H1 (cell line): ENCODE data around the gene NAA20. TPM values are rescaled to one million over a fixed set of nuclear protein-coding genes. Genes with fewer than 3 reads are reported as not detected.

Experiments
- CTCF ChIA-PET: fragments of 300-600 bp; sonication (Branson Sonifier 250); formaldehyde crosslinking; loops from one replicate; lab custom pipeline; 2021; ENCODE audit not compliant: partially characterized antibody; lab: Charles Lee
- POLR2A ChIA-PET: fragments of 300-600 bp; sonication (Branson Sonifier 250); formaldehyde crosslinking; loops from one replicate; lab custom pipeline; 2021; ENCODE audit warnings: inconsistent platforms; ENCODE audit not compliant: partially characterized antibody; lab: Charles Lee
- DNase-seq, 2 experiments: peaks; one replicate each; pipeline versions ENCODE4 v3.0.0 to v3.0.0-alpha.2; 2010 to 2022; ENCODE audit warnings: low spot score in 2 of 2, low read depth in 1 of 2, mixed read lengths in 1 of 2
- FAIRE-seq: peaks from 2 replicates; lab custom pipeline; 2011; peaks lifted over from hg19 to GRCh38; lab: Jason Lieb, UNC
- H2AFZ ChIP-seq: 2 replicates; pipeline ENCODE4 v1.8.1; 2012; ENCODE audit warnings: low read length, inconsistent platforms
- H2AK5ac ChIP-seq: 2 replicates; pipeline ENCODE4 v1.6.1; 2013; ENCODE audit warnings: low read depth, low read length
- H2BK120ac ChIP-seq: replicated peaks from 2 replicates; pipeline ENCODE3; 2013; ENCODE audit warnings: low read depth, low read length, inconsistent platforms
- H2BK12ac ChIP-seq: 2 replicates; pipeline ENCODE4 v1.6.1; 2013; ENCODE audit warnings: low read depth, low read length
- H2BK15ac ChIP-seq: 2 replicates; pipeline ENCODE4 v1.6.1; 2013; ENCODE audit warnings: low read length
- H2BK20ac ChIP-seq: 2 replicates; pipeline ENCODE4 v1.6.1; 2013; ENCODE audit warnings: low read length
- H2BK5ac ChIP-seq: 2 replicates; pipeline ENCODE4 v1.6.1; 2013; ENCODE audit warnings: low read depth, low read length
- H3K14ac ChIP-seq: 2 replicates; pipeline ENCODE4 v1.6.1; 2013; ENCODE audit warnings: inconsistent platforms; ENCODE audit not compliant: insufficient read length
- H3K18ac ChIP-seq: 2 replicates; pipeline ENCODE4 v1.6.1; 2013; ENCODE audit warnings: low read length; ENCODE audit errors: extremely low read depth
- H3K23ac ChIP-seq: 2 replicates; pipeline ENCODE4 v1.6.1; 2013; ENCODE audit warnings: inconsistent platforms; ENCODE audit not compliant: insufficient read length
- H3K23me2 ChIP-seq: 2 replicates; pipeline ENCODE4 v1.6.1; 2013; ENCODE audit warnings: low read depth, low read length
- H3K27ac ChIP-seq: 2 replicates; pipeline ENCODE4 v1.6.1; 2011; ENCODE audit warnings: low read depth, low read length, inconsistent platforms
- H3K27me3 ChIP-seq, 4 experiments: replicated peaks in 1 of 4; 1 replicate in 1 of 4; 2 replicates in 3 of 4; pipeline versions ENCODE4 v1.6.1 to v1.8.1; 2011 to 2013; ENCODE audit warnings: low read length in 3 of 4, mild to moderate bottlenecking in 3 of 4, inconsistent platforms in 2 of 4, mixed read lengths in 2 of 4, moderate library complexity in 1 of 4; ENCODE audit not compliant: control insufficient read depth in 3 of 4, insufficient read depth in 3 of 4; ENCODE audit errors: extremely low read depth in 1 of 4
- H3K36me3 ChIP-seq, 4 experiments: 2 replicates each; pipeline versions ENCODE4 v1.6.1 to v1.8.1; 2011 to 2013; ENCODE audit warnings: mild to moderate bottlenecking in 4 of 4, low read length in 3 of 4, moderate library complexity in 2 of 4, control low read depth in 1 of 4, inconsistent platforms in 1 of 4; ENCODE audit not compliant: insufficient read depth in 4 of 4, control insufficient read depth in 2 of 4
- H3K4ac ChIP-seq: replicated peaks from 2 replicates; pipeline ENCODE3; 2013; ENCODE audit warnings: low read length, low read depth, mixed read lengths, inconsistent platforms; ENCODE audit not compliant: insufficient read length
- H3K4me1 ChIP-seq, 4 experiments: replicated peaks in 1 of 4; 1 replicate in 1 of 4; 2 replicates in 3 of 4; pipeline versions ENCODE4 v1.6.1 to v1.8.1; 2011 to 2013; ENCODE audit warnings: low read length in 3 of 4, inconsistent platforms in 2 of 4, mixed read lengths in 1 of 4; ENCODE audit not compliant: insufficient read depth in 4 of 4, control insufficient read depth in 3 of 4
- H3K4me2 ChIP-seq, 2 experiments: 2 replicates each; pipeline versions ENCODE4 v1.6.1 to v1.8.1; 2011 to 2013; ENCODE audit warnings: low read depth in 2 of 2, low read length in 2 of 2, control low read depth in 1 of 2, inconsistent platforms in 1 of 2, mild to moderate bottlenecking in 1 of 2; ENCODE audit not compliant: insufficient read depth in 1 of 2
- H3K4me3 ChIP-seq, 4 experiments: fragments of 200-600, 300-600 bp in 1 of 4; sonication (generic), shearing (Covaris generic), sonication (Bioruptor Twin) in 1 of 4; 2 replicates each; pipeline versions ENCODE4 v1.5.1 to v1.8.1; 2011 to 2016; ENCODE audit warnings: low read length in 4 of 4, low read depth in 3 of 4, control low read depth in 2 of 4, inconsistent platforms in 2 of 4, mild to moderate bottlenecking in 2 of 4, mixed read lengths in 1 of 4, moderate library complexity in 1 of 4; ENCODE audit not compliant: insufficient read depth in 2 of 4; ENCODE audit errors: extremely low read depth in 1 of 4
- H3K56ac ChIP-seq: replicated peaks from 2 replicates; pipeline ENCODE3; 2013; ENCODE audit warnings: low read depth, mild to moderate bottlenecking, mixed read lengths, low read length, inconsistent platforms; ENCODE audit not compliant: insufficient read length
- H3K79me1 ChIP-seq: 2 replicates; pipeline ENCODE4 v1.6.1; 2013; ENCODE audit warnings: low read depth, low read length, control low read depth
- H3K79me2 ChIP-seq, 2 experiments: 2 replicates each; pipeline versions ENCODE4 v1.6.1 to v1.8.1; 2012 to 2013; ENCODE audit warnings: low read length in 2 of 2, mild to moderate bottlenecking in 2 of 2, inconsistent platforms in 1 of 2; ENCODE audit not compliant: insufficient read depth in 2 of 2, control insufficient read depth in 1 of 2
- H3K9ac ChIP-seq, 4 experiments: replicated peaks in 1 of 4; 1 replicate in 1 of 4; 2 replicates in 3 of 4; pipeline versions ENCODE4 v1.6.1 to v1.8.1; 2011 to 2013; ENCODE audit warnings: low read depth in 3 of 4, low read length in 3 of 4, control low read depth in 2 of 4, mild to moderate bottlenecking in 2 of 4, moderate library complexity in 2 of 4, inconsistent platforms in 1 of 4; ENCODE audit errors: extremely low read depth in 1 of 4
- H3K9me3 ChIP-seq, 2 experiments: 2 replicates each; pipeline versions ENCODE4 v1.6.1 to v1.8.1; 2012 to 2013; ENCODE audit warnings: mild to moderate bottlenecking in 2 of 2, moderate library complexity in 2 of 2, control low read depth in 1 of 2, inconsistent platforms in 1 of 2, low read depth in 1 of 2, low read length in 1 of 2, mixed read lengths in 1 of 2; ENCODE audit not compliant: insufficient read depth in 2 of 2
- H4K20me1 ChIP-seq, 2 experiments: replicated peaks in 1 of 2; 2 replicates each; pipeline versions ENCODE3 to v1.8.1; 2011 to 2013; ENCODE audit warnings: inconsistent platforms in 2 of 2, low read length in 2 of 2, mild to moderate bottlenecking in 1 of 2; ENCODE audit not compliant: insufficient read depth in 2 of 2, control insufficient read depth in 1 of 2
- H4K5ac ChIP-seq: 2 replicates; pipeline ENCODE4 v1.6.1; 2013; ENCODE audit warnings: low read length, low read depth, mixed read lengths, inconsistent platforms; ENCODE audit not compliant: insufficient read length
- H4K8ac ChIP-seq: 2 replicates; pipeline ENCODE4 v1.8.0; 2013; ENCODE audit warnings: mild to moderate bottlenecking, moderate library complexity, low read length, inconsistent platforms; ENCODE audit not compliant: insufficient read depth; ENCODE audit errors: extremely low read depth
- H4K91ac ChIP-seq: replicated peaks from 2 replicates; pipeline ENCODE3; 2013; ENCODE audit warnings: low read length, mixed read lengths, inconsistent platforms; ENCODE audit not compliant: insufficient read length
- CTCF ChIP-seq, 3 experiments: IDR thresholded peaks; 1 replicate in 2 of 3; 2 replicates in 1 of 3; pipeline versions ENCODE4 v1.5.1 to v1.6.1; 2011; ENCODE audit warnings: low read length in 3 of 3, mild to moderate bottlenecking in 3 of 3, inconsistent platforms in 2 of 3, low read depth in 1 of 3, moderate library complexity in 1 of 3; ENCODE audit not compliant: insufficient read depth in 1 of 3; ENCODE audit errors: control extremely low read depth in 1 of 3
- GABPA ChIP-seq: IDR thresholded peaks from 2 replicates; pipeline ENCODE4 v1.6.1; 2011; ENCODE audit warnings: mild to moderate bottlenecking, low read length, moderate library complexity, borderline replicate concordance; ENCODE audit not compliant: insufficient read depth
- JUN ChIP-seq: IDR thresholded peaks from 2 replicates; pipeline ENCODE4 v1.6.1; 2011; ENCODE audit warnings: low read depth, mild to moderate bottlenecking, improper control_type of control experiment, low read length
- SAP30 ChIP-seq: fragments of 300-600 bp; sonication (generic); IDR thresholded peaks from 2 replicates; pipeline ENCODE4 v1.7.1; 2012; ENCODE audit warnings: low read length, moderate library complexity, mild to moderate bottlenecking, inconsistent platforms; ENCODE audit not compliant: insufficient read depth, insufficient replicate concordance
- SIN3A ChIP-seq, 2 experiments: IDR thresholded peaks in 1 of 2; conservative IDR thresholded peaks in 1 of 2; 2 replicates each; pipeline ENCODE4 v1.6.1; 2011 to 2012; ENCODE audit warnings: low read length in 2 of 2, improper control_type of control experiment in 1 of 2, low read depth in 1 of 2, mild to moderate bottlenecking in 1 of 2
- WGBS, 2 experiments: shearing (Covaris generic) in 1 of 2; methylation state at CpG; one replicate each; pipeline versions ENCODE4 v1.1.6 to v1.1.7; 2013 to 2015; ENCODE audit warnings: low lambda C conversion rate in 2 of 2, mixed read lengths in 2 of 2, inconsistent platforms in 1 of 2, low coverage in 1 of 2, missing lambda C conversion rate in 1 of 2; ENCODE audit not compliant: insufficient replicate concordance in 2 of 2, insufficient coverage in 1 of 2, insufficient read length in 1 of 2; ENCODE audit errors: extremely low coverage in 1 of 2, missing lambda C conversion rate in 1 of 2; 5-methylcytosine and 5-hydroxymethylcytosine counted together
- polyA plus RNA-seq, 7 experiments: library from polyadenylated mRNA; depleted of rRNA in 3 of 7; stranded (reverse) in 5 of 7; unstranded in 2 of 7; fragments of >200 nt in 5 of 7; fragments of 200-250 nt in 2 of 7; gene quantifications; 1 replicate in 5 of 7; 2 replicates in 1 of 7; 4 replicates in 1 of 7; pipeline versions ENCODE4 v1.2.1 to v1.2.3, GENCODE V29; 2011 to 2013; ENCODE audit warnings: missing spikeins in 2 of 7, mixed read lengths in 2 of 7
- total RNA-seq: library from RNA; stranded (reverse); fragmentation: NEBNext Ultra II Directional; extraction: Animal tissue kit (Norgen Biotek cat#: 25700); gene quantifications from 2 replicates; pipeline ENCODE4 v1.2.1, GENCODE V29; 2021
- TF ChIP-seq, protein P1 (sequence below): IDR thresholded peaks from 2 replicates; pipeline ENCODE4 v1.6.1; 2012; ENCODE audit warnings: low read length, inconsistent platforms

Gene NAA20
- total and polyA plus RNA-seq, 2 of the 8 experiments (the other 6 are each of a cell fraction or from before 2014, with no cell fraction given), result 21.9 to 41.1 TPM

DNA sequence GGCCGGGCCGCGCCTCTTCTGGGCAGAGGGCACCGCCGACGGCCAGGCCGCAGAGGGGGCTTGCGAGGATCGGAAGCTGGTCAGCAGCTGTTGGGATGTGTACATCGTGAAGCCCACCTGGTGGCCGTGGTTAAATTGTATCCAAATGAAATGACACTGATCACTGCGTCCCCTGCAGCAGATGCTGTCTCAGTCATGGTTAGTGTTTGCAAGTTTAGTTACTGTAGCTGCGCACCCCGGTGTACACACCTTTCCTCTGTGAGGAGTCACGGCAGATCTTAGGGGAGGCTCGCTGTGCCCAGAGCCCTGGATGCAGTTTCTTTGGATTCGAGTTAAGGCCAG is 653 bp downstream of the NAA20 start:
- H2BK5ac ChIP-seq, result no peak overlapping the region
- H2AFZ ChIP-seq, result peak overlapping the region; percentile 80; the same call in 1 of the 2 replicates
- H3K9ac ChIP-seq, result peak overlapping the region; percentile 51 to 84 (median 77)
- no peaks in the 10 kb centered on the region; the same call in 1 of the 2 replicates for H3K23me2 ChIP-seq
- peak overlapping the region; percentile 70 to 94 (median 76) for H3K4me3 ChIP-seq
- ChIA-PET CTCF (interaction anchor here (0.6 to 1.9 kb wide), 4 partner anchors 13 to 241 kb away, joined by 3 to 4 read pairs (median 3); no protein-coding TSS in a partner anchor), POLR2A (interaction anchor here (1.3 to 3.7 kb wide), 2 partner anchors 9 to 10 kb away, joined by 3 to 14 read pairs; no protein-coding TSS in a partner anchor)
- peaks cover 0 to 7% (median 2%) of the 10 kb centered on the region in 4 experiments; a peak in 3 of 7 replicates for H3K4me1 ChIP-seq
- 0 out of 2 replicates have a peak overlapping the region, but pooled peaks have one; percentile 24 for H2AK5ac ChIP-seq
- no peak overlapping the region for H4K91ac ChIP-seq
- no peaks in the 10 kb centered on the region for H3K9me3 ChIP-seq
- H3K18ac ChIP-seq, result no peak overlapping the region
- H3K27ac ChIP-seq, result 0 out of 2 replicates have a peak overlapping the region, but pooled peaks have one; percentile 53
- H2BK20ac ChIP-seq, result no peak overlapping the region
- H4K8ac ChIP-seq, result no peak overlapping the region
- H3K4ac ChIP-seq, result peak overlapping the region; percentile 6
- H4K5ac ChIP-seq, result no peak overlapping the region
- peaks cover 13 to 53% of the 10 kb centered on the region in 2 experiments for H3K79me2 ChIP-seq
- peaks cover 2 to 6% of the 10 kb centered on the region in 2 experiments for H4K20me1 ChIP-seq
- no peaks in the 10 kb centered on the region; a peak in 1 of 8 replicates for H3K36me3 ChIP-seq
- no peak overlapping the region for H3K23ac ChIP-seq
- H3K56ac ChIP-seq, result no peak overlapping the region
- H3K14ac ChIP-seq, result no peak overlapping the region
- H3K27me3 ChIP-seq, result no peaks in the 10 kb centered on the region
- DNase-seq (no peak), FAIRE-seq (no peak)
- peak overlapping the region; percentile 92 to 94 for H3K4me2 ChIP-seq
- peaks cover 32% of the 10 kb centered on the region for H3K79me1 ChIP-seq
- H2BK12ac ChIP-seq, result no peak overlapping the region
- 16% methylated on average over 17 of the region's 17 CpGs; no CpG with 5 or more reads in 1 of the 2 experiments for WGBS, 2 experiments
- H2BK15ac ChIP-seq, result no peak overlapping the region
- TF ChIP-seq SAP30, result no peak
- no peak for TF ChIP-seq GABPA
- peak in 1 of 3 experiments; percentile 7; a peak in 1 of 4 replicates for TF ChIP-seq CTCF (IDR thresholded peaks at IDR 0.05; ENCODE audit: control extremely low read depth in 1 of 3, insufficient read depth in 1 of 3, low read depth in 1 of 3, low read length in 3 of 3)
- TF ChIP-seq, protein P1, sequence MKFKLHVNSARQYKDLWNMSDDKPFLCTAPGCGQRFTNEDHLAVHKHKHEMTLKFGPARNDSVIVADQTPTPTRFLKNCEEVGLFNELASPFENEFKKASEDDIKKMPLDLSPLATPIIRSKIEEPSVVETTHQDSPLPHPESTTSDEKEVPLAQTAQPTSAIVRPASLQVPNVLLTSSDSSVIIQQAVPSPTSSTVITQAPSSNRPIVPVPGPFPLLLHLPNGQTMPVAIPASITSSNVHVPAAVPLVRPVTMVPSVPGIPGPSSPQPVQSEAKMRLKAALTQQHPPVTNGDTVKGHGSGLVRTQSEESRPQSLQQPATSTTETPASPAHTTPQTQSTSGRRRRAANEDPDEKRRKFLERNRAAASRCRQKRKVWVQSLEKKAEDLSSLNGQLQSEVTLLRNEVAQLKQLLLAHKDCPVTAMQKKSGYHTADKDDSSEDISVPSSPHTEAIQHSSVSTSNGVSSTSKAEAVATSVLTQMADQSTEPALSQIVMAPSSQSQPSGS, result no peak
- no peak; a peak in 1 of 4 replicates for TF ChIP-seq SIN3A (conservative IDR thresholded peaks at IDR 0.05 in 1 of 2, IDR thresholded peaks at IDR 0.05 in 1 of 2; ENCODE audit: low read depth in 1 of 2, low read length in 2 of 2)
- TF ChIP-seq JUN, result no peak
- H2BK120ac ChIP-seq, result no peak overlapping the region
